Smooth muscle cell (in vitro differentiated cells): ENCODE results near the gene CCDC201. TPM values are rescaled to one million over a fixed set of nuclear protein-coding genes. Genes with fewer than 3 reads are reported as not detected.
"Not testable (repeated sequence)": the region's sequence is repeated elsewhere in the genome, so short reads cannot be mapped to it uniquely, and the experiment has no call there.

Experiments
- DNase-seq: peaks from one replicate; lab custom pipeline; 2025; ENCODE audit not compliant: unreplicated experiment; lab: John Stamatoyannopoulos, UW
- H2AFZ ChIP-seq: fragments of 200-600 bp; sonication (generic); 2 replicates; pipeline ENCODE4 v1.6.0; 2016; ENCODE audit warnings: antibody characterized with exemption, low read depth, mild to moderate bottlenecking
- H3F3A ChIP-seq: fragments of 200-600 bp; sonication (generic); 2 replicates; pipeline ENCODE4 v1.6.0; 2017; ENCODE audit warnings: antibody characterized with exemption, low read depth
- H3K27ac ChIP-seq: fragments of 200-600 bp; sonication (generic); 2 replicates; pipeline ENCODE4 v1.5.1; 2016; ENCODE audit warnings: low read depth, mild to moderate bottlenecking
- H3K27me3 ChIP-seq: fragments of 200-600 bp; sonication (generic); 2 replicates; pipeline ENCODE4 v1.6.1; 2016; ENCODE audit warnings: low read depth, mild to moderate bottlenecking
- H3K36me3 ChIP-seq: fragments of 200-600 bp; sonication (generic); 2 replicates; pipeline ENCODE4 v1.5.1; 2016; ENCODE audit warnings: low read depth
- H3K4me1 ChIP-seq: fragments of 200-600 bp; sonication (generic); 2 replicates; pipeline ENCODE4 v1.5.1; 2016; ENCODE audit warnings: low read depth
- H3K4me2 ChIP-seq: fragments of 200-600 bp; sonication (generic); 2 replicates; pipeline ENCODE4 v1.6.0; 2016; ENCODE audit warnings: mild to moderate bottlenecking
- H3K4me3 ChIP-seq: fragments of 200-600 bp; sonication (generic); 2 replicates; pipeline ENCODE4 v1.5.1; 2016; ENCODE audit warnings: mild to moderate bottlenecking
- H3K79me2 ChIP-seq: fragments of 200-600 bp; sonication (generic); 2 replicates; pipeline ENCODE4 v1.6.0; 2016; ENCODE audit warnings: low read depth, mild to moderate bottlenecking
- H3K9ac ChIP-seq: fragments of 200-600 bp; sonication (generic); 2 replicates; pipeline ENCODE4 v1.6.0; 2016; ENCODE audit warnings: low read depth
- H3K9me3 ChIP-seq: fragments of 200-600 bp; sonication (generic); replicated peaks from 2 replicates; pipeline ENCODE4 v1.5.1; 2016; ENCODE audit warnings: low read depth
- H4K20me1 ChIP-seq: fragments of 200-600 bp; sonication (generic); 2 replicates; pipeline ENCODE4 v1.6.0; 2016; ENCODE audit warnings: low read depth
- WGBS: methylation state at CpG from one replicate; pipeline ENCODE4 v1.1.7; 2016; ENCODE audit warnings: low lambda C conversion rate; 5-methylcytosine and 5-hydroxymethylcytosine counted together
- polyA plus RNA-seq: library from polyadenylated mRNA; unstranded; fragments of >200 nt; fragmentation: Nextera tagmentation; extraction: Ambion mirVana; gene quantifications from 2 replicates; pipeline ENCODE4 v1.2.1, GENCODE V29; 2016
- total RNA-seq: library from RNA; depleted of rRNA; stranded (reverse); fragments of >200 nt; gene quantifications from 2 replicates; pipeline ENCODE4 v1.2.3, GENCODE V29; 2014

CCDC201 gene
- total and polyA plus RNA-seq, 2 experiments from 2014 or later, result not detected

- not testable (repeated sequence) for H3K4me3 ChIP-seq, H3K4me2 ChIP-seq, H3K27ac ChIP-seq, H3K9ac ChIP-seq, H3K79me2 ChIP-seq, H3K36me3 ChIP-seq, H3F3A ChIP-seq, H3K27me3 ChIP-seq, H3K4me1 ChIP-seq, DNase-seq, H2AFZ ChIP-seq, H3K9me3 ChIP-seq, H4K20me1 ChIP-seq
- WGBS, result 90% methylated on average over 8 of the region's 8 CpGs
Observed at GRCh38 chr7:45853491-45853890, 19.4 kb downstream of the CCDC201 start.

- H4K20me1 ChIP-seq, H3K36me3 ChIP-seq, H2AFZ ChIP-seq, DNase-seq, H3K9me3 ChIP-seq, H3K4me1 ChIP-seq, H3K4me3 ChIP-seq, H3K4me2 ChIP-seq, H3F3A ChIP-seq, H3K27me3 ChIP-seq, H3K27ac ChIP-seq, H3K79me2 ChIP-seq, H3K9ac ChIP-seq: not testable (repeated sequence)
- 78% methylated on average over 10 of the region's 10 CpGs for WGBS
Observed at GRCh38 chr7:45852984-45853383, 19.9 kb downstream of the CCDC201 start.

- not testable (repeated sequence) for H3K4me3 ChIP-seq, H2AFZ ChIP-seq, H3K27me3 ChIP-seq, H3F3A ChIP-seq, H3K27ac ChIP-seq, DNase-seq, H3K36me3 ChIP-seq, H3K9me3 ChIP-seq, H4K20me1 ChIP-seq, H3K4me1 ChIP-seq, H3K79me2 ChIP-seq, H3K4me2 ChIP-seq, H3K9ac ChIP-seq
- 95% methylated on average over 6 of the region's 6 CpGs for WGBS
Observed at GRCh38 chr7:45848734-45849133, 24.1 kb downstream of the CCDC201 start.

- not testable (repeated sequence) for H3K79me2 ChIP-seq, H3K9ac ChIP-seq, H3K4me2 ChIP-seq, H3K36me3 ChIP-seq, H3K27ac ChIP-seq, H3K27me3 ChIP-seq, H2AFZ ChIP-seq, H3K9me3 ChIP-seq, H4K20me1 ChIP-seq, H3K4me1 ChIP-seq, DNase-seq, H3F3A ChIP-seq, H3K4me3 ChIP-seq
- 80% methylated on average over 5 of the region's 5 CpGs for WGBS
Observed at GRCh38 chr7:45846536-45846935, 26.3 kb downstream of the CCDC201 start.

- not testable (repeated sequence) for H3K4me2 ChIP-seq, H2AFZ ChIP-seq, H3K79me2 ChIP-seq, H3K4me1 ChIP-seq, DNase-seq, H3K27me3 ChIP-seq, H3K9ac ChIP-seq, H3F3A ChIP-seq, H3K4me3 ChIP-seq, H3K36me3 ChIP-seq, H3K27ac ChIP-seq, H3K9me3 ChIP-seq, H4K20me1 ChIP-seq
- 77% methylated on average over 4 of the region's 4 CpGs for WGBS
Observed at GRCh38 chr7:45841926-45842717, 30.8 kb downstream of the CCDC201 start.

- not testable (repeated sequence) for H3K36me3 ChIP-seq, H3K27me3 ChIP-seq, DNase-seq, H3K4me3 ChIP-seq, H3F3A ChIP-seq, H3K9me3 ChIP-seq, H3K4me2 ChIP-seq, H3K79me2 ChIP-seq, H3K4me1 ChIP-seq, H4K20me1 ChIP-seq, H2AFZ ChIP-seq, H3K27ac ChIP-seq, H3K9ac ChIP-seq
- WGBS, result 79% methylated on average over 2 of the region's 2 CpGs
Observed at GRCh38 chr7:45838852-45839251, 34.0 kb downstream of the CCDC201 start.

GRCh38 chr7:45832433-45833177 is 40.3 kb downstream of the CCDC201 start:
- H3K4me3 ChIP-seq, H3K4me1 ChIP-seq, H3K9ac ChIP-seq, H3K36me3 ChIP-seq, H4K20me1 ChIP-seq, H3K27me3 ChIP-seq, H2AFZ ChIP-seq, H3K9me3 ChIP-seq, H3F3A ChIP-seq, H3K4me2 ChIP-seq, DNase-seq, H3K79me2 ChIP-seq, H3K27ac ChIP-seq: not testable (repeated sequence)
- WGBS, result 83% methylated on average over 9 of the region's 9 CpGs

- H3K27me3 ChIP-seq, H3K4me2 ChIP-seq, H2AFZ ChIP-seq, H3K9me3 ChIP-seq, H3K9ac ChIP-seq, H3K4me3 ChIP-seq, H3K27ac ChIP-seq, H3K4me1 ChIP-seq, H4K20me1 ChIP-seq, H3K36me3 ChIP-seq, H3F3A ChIP-seq, DNase-seq, H3K79me2 ChIP-seq: not testable (repeated sequence)
- 95% methylated on average over 11 of the region's 12 CpGs for WGBS
Observed at GRCh38 chr7:45829846-45830245, 43.0 kb downstream of the CCDC201 start.
